Non-pigmented ciliary epithelial cell (primary cell): ENCODE results near the gene MAPK8.

Experiments
- DNase-seq: peaks from one replicate; pipeline ENCODE4 v3.0.0-alpha.2; 2010; ENCODE audit warnings: low read depth

Gene MAPK8

GRCh38 chr10:48292616-48293015 lies 13.9 kb upstream of the MAPK8 start:
- DNase-seq, result no peak

GRCh38 chr10:48294431-48294830 lies 12.0 kb upstream of the MAPK8 start:
- no peak for DNase-seq

- no peak for DNase-seq
Measured at GRCh38 chr10:48296576-48297098, 9.8 kb upstream of the MAPK8 start.

GRCh38 chr10:48299066-48299465 lies 7.4 kb upstream of the MAPK8 start:
- DNase-seq, result no peak

- DNase-seq, result no peak
Measured at GRCh38 chr10:48299692-48300091, 6.8 kb upstream of the MAPK8 start.

GRCh38 chr10:48300556-48300955 lies 5.9 kb upstream of the MAPK8 start:
- DNase-seq, result no peak

- DNase-seq, result no peak
Measured at GRCh38 chr10:48302515-48303476, 3.7 kb upstream of the MAPK8 start.

- DNase-seq, result no peak
Measured at GRCh38 chr10:48305905-48306264, 592 bp upstream of the MAPK8 start.

- DNase-seq, result no peak
Measured at GRCh38 chr10:48306870-48307710, 613 bp downstream of the MAPK8 start.

- no peak for DNase-seq
Measured at GRCh38 chr10:48307711-48308018, 1.2 kb downstream of the MAPK8 start.

- DNase-seq, result peak; percentile 48
Measured at GRCh38 chr10:48309711-48310226, 3.3 kb downstream of the MAPK8 start.

- no peak for DNase-seq
Measured at GRCh38 chr10:48314107-48314506, 7.6 kb downstream of the MAPK8 start.

GRCh38 chr10:48316236-48316635 lies 9.8 kb downstream of the MAPK8 start:
- no peak for DNase-seq

GRCh38 chr10:48317321-48317990 lies 11.0 kb downstream of the MAPK8 start:
- no peak for DNase-seq

GRCh38 chr10:48322017-48322416 lies 15.5 kb downstream of the MAPK8 start:
- no peak for DNase-seq

GRCh38 chr10:48324580-48324979 lies 18.1 kb downstream of the MAPK8 start:
- DNase-seq, result no peak

GRCh38 chr10:48330269-48330668 lies 23.8 kb downstream of the MAPK8 start:
- no peak for DNase-seq

GRCh38 chr10:48331436-48331835 lies 25.0 kb downstream of the MAPK8 start:
- DNase-seq, result no peak

GRCh38 chr10:48332166-48332870 lies 25.8 kb downstream of the MAPK8 start:
- DNase-seq, result no peak

GRCh38 chr10:48332871-48333216 lies 26.4 kb downstream of the MAPK8 start:
- no peak for DNase-seq

GRCh38 chr10:48333856-48334255 lies 27.4 kb downstream of the MAPK8 start:
- no peak for DNase-seq

- DNase-seq, result no peak
Measured at GRCh38 chr10:48335788-48336187, 29.3 kb downstream of the MAPK8 start.
